IMR-90 (cell line): Measurements from ENCODE around the gene CD19.

Source experiments
- BHLHE40 ChIP-seq: fragments of 150-350 bp; IDR thresholded peaks from 2 replicates; pipeline ENCODE4 v1.6.1; 2016; ENCODE audit warnings: mild to moderate bottlenecking, low read depth, low read length
- CEBPB ChIP-seq: IDR thresholded peaks from 2 replicates; pipeline ENCODE4 v1.6.1; 2012; ENCODE audit warnings: low read depth, low read length, improper control_type of control experiment
- CHD1 ChIP-seq: IDR thresholded peaks from 2 replicates; pipeline ENCODE4 v1.6.1; 2012; ENCODE audit warnings: low read depth, low read length, improper control_type of control experiment
- ELK1 ChIP-seq: fragments of 150-350 bp; IDR thresholded peaks from 2 replicates; pipeline ENCODE4 v1.6.1; 2016; ENCODE audit warnings: low read depth, mild to moderate bottlenecking, low read length, moderate library complexity, borderline replicate concordance
- FOS ChIP-seq: fragments of 150-350 bp; IDR thresholded peaks from 2 replicates; pipeline ENCODE4 v1.6.1; 2016; ENCODE audit warnings: low read depth, low read length
- MAFK ChIP-seq: IDR thresholded peaks from 2 replicates; pipeline ENCODE4 v1.6.1; 2012; ENCODE audit warnings: low read depth, low read length, improper control_type of control experiment
- MAZ ChIP-seq: IDR thresholded peaks from 2 replicates; pipeline ENCODE4 v1.6.1; 2012; ENCODE audit warnings: low read depth, mild to moderate bottlenecking, low read length, improper control_type of control experiment, moderate library complexity, borderline replicate concordance
- MXI1 ChIP-seq: IDR thresholded peaks from 2 replicates; pipeline ENCODE4 v1.6.1; 2012; ENCODE audit warnings: low read depth, mild to moderate bottlenecking, low read length, moderate library complexity, borderline replicate concordance
- POLR2A ChIP-seq: IDR thresholded peaks from 2 replicates; pipeline ENCODE4 v1.6.1; 2012; ENCODE audit warnings: mild to moderate bottlenecking, low read depth, low read length
- RAD21 ChIP-seq: IDR thresholded peaks from 2 replicates; pipeline ENCODE4 v1.6.1; 2012; ENCODE audit warnings: low read length, improper control_type of control experiment
- RCOR1 ChIP-seq: IDR thresholded peaks from 2 replicates; pipeline ENCODE4 v1.6.1; 2012; ENCODE audit warnings: mild to moderate bottlenecking, low read length, improper control_type of control experiment; ENCODE audit not compliant: insufficient replicate concordance
- RFX5 ChIP-seq: IDR thresholded peaks from 2 replicates; pipeline ENCODE4 v1.8.0; 2012; ENCODE audit warnings: low read depth, mild to moderate bottlenecking, low read length, moderate library complexity
- SMC3 ChIP-seq: fragments of 150-350 bp; IDR thresholded peaks from 2 replicates; pipeline ENCODE4 v1.6.1; 2016; ENCODE audit warnings: low read depth, mild to moderate bottlenecking, antibody characterized with exemption, low read length, moderate library complexity
- TF ChIP-seq, protein P1 (sequence below): conservative IDR thresholded peaks from 2 replicates; pipeline ENCODE4 v1.5.1; 2012; ENCODE audit warnings: mild to moderate bottlenecking, low read depth, low read length, improper control_type of control experiment

DNA sequence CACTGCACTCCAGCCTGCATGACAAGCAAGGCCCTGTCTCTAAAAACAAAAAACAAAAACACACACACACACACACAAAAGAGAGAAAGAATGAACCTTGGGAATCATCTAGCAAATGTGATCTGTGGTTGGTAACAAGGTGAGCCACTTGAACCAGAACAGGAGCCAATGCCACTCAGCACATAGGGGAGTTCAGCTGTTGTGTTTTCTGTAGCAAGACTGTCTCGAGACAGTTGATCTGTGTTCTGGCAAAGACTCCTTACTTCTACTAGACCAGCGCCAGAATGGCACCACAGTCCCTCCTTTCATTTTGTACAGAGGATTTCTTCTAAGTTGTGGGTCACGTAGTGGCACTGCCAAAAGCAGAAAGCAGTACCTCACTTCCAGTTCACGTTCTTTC, 32.8 kb upstream of the CD19 start:
- no peak for TF ChIP-seq POLR2A
- TF ChIP-seq, protein P1, sequence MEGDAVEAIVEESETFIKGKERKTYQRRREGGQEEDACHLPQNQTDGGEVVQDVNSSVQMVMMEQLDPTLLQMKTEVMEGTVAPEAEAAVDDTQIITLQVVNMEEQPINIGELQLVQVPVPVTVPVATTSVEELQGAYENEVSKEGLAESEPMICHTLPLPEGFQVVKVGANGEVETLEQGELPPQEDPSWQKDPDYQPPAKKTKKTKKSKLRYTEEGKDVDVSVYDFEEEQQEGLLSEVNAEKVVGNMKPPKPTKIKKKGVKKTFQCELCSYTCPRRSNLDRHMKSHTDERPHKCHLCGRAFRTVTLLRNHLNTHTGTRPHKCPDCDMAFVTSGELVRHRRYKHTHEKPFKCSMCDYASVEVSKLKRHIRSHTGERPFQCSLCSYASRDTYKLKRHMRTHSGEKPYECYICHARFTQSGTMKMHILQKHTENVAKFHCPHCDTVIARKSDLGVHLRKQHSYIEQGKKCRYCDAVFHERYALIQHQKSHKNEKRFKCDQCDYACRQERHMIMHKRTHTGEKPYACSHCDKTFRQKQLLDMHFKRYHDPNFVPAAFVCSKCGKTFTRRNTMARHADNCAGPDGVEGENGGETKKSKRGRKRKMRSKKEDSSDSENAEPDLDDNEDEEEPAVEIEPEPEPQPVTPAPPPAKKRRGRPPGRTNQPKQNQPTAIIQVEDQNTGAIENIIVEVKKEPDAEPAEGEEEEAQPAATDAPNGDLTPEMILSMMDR = no peak
- no peak for TF ChIP-seq RFX5
- TF ChIP-seq RAD21 = no peak
- no peak for TF ChIP-seq MAZ
- TF ChIP-seq FOS = no peak
- no peak for TF ChIP-seq BHLHE40
- no peak for TF ChIP-seq MAFK
- no peak for TF ChIP-seq MXI1
- no peak for TF ChIP-seq CHD1
- no peak for TF ChIP-seq RCOR1
- TF ChIP-seq ELK1 = no peak
- no peak for TF ChIP-seq SMC3
- TF ChIP-seq CEBPB = no peak
